Urothelium cell line (cell line): ENCODE data around the gene CD40LG.

Experiments
- DNase-seq: peaks from one replicate; pipeline ENCODE4 v3.0.0; 2011; ENCODE audit warnings: low spot score, mixed read lengths
- FAIRE-seq: peaks from 2 replicates; lab custom pipeline; 2011; peaks lifted over from hg19 to GRCh38; lab: Jason Lieb, UNC

Gene CD40LG

DNA sequence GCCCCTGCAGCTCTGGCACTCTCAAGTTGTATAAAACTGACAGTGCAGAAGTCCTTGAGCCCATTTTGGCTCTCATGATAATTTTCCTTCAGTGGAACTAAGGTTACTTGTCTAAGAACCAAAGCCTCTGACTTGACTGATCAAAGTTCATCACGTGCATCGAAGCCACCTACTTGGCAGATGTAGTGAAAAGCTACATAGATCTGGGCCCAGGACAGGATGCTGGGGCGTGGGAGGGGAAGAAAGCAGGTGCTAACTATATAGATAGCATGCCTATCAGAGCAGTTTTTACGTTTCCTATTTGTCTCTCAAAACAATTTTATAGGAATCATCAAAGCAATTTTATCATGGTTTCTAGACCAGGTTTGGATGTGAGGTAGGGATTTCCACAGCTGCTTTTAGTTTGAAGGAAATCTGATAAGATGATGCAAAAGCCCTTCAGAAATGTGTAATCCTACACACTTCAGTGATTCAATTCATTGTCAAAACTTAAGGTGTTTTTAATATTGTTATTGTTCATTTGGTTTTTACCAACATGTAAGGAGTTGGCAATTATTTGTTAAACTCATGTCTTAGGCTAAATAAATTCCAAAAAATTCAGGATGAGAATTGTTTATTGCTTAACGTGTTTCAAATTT is 1.2 kb upstream of the CD40LG start:
- no peak for FAIRE-seq
- DNase-seq: no peak

DNA sequence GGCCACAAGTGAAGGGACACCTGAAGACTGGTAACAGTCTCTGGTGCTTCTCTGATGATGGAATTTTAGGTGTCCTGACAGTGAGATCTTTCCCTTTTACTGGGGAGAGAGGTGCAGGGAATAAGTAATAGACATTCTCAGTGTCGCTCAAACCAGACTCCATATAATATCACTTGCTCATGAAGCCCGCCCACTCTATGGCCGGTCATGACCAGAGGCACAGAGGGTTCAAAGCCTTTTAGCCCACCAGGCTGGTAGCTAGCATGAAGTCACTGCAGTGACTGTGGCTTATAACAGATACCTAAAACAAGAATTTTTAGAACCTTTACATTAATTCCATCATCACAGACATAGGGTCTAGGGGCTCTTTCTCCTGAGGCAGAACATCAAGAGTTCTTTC is 2.9 kb downstream of the CD40LG start:
- FAIRE-seq (no peak), DNase-seq (no peak)

DNA sequence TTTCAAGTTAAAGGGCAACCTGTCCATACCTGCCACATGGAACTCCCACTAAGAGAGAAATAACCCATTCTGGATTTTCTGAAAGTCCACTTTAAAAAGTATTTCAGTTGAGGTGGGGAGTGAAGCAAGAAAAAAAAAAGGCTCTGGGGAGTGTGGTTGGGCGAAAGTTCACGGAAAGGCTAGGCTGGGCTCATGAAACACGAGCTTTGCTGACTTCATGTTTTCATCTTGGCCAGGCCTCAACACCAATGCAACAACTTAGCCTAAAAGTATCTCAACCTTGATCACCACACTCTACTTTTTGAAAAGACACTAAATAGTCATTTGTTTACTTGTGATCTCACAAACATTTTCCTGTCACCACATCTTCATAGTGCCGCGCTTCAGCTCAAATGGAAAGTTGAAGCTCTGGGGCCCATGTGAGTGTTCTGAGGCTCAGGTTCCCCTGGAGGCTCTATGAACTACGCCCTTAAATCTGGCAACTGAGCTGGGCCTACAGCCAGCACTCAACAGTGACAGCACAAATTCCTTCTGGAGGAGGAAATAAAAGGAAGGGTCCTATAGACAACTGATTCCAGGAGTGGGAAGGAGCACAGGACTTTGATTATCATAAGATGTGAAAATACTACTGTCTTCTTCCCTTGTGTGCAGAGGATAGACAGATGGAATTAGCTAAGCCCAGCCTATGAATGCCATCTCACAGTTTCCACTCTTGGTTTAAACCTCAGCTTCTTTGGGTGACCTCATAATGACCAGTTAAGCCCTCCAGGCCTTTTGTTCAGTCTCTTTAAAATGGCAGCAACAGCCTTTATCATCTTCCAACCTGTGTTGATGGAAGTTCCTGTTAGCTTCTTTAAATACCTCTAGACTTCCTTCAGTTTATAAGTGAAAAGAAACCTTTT is 5.1 kb downstream of the CD40LG start:
- DNase-seq (no peak), FAIRE-seq (no peak)

DNA sequence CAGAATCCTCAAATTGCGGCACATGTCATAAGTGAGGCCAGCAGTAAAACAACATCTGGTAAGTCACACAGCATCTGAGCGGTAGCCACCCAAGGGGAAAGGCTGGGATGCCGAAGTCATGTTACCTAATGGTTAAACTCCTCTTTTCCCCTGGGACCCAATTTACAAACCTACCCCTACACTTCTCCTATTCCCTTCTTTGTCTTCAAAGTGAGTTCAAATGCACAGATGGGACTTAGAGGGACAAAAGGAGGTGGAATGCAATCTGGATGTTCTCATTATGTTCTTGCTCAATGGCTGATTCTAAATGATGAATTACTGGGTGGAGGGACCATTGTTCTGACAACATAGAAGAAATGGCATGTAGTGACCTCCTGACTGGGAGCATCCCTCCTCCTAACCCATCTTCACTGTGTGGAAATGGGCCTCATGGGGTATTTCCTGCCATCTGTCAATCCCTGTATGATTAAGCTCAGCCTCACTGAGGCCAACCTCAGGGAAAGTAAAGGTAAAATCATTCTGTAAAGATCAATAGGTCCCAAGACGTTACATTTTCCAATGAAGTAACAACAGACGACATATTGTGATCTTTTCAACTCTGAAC is 8.5 kb downstream of the CD40LG start:
- FAIRE-seq (no peak), DNase-seq (no peak)

DNA sequence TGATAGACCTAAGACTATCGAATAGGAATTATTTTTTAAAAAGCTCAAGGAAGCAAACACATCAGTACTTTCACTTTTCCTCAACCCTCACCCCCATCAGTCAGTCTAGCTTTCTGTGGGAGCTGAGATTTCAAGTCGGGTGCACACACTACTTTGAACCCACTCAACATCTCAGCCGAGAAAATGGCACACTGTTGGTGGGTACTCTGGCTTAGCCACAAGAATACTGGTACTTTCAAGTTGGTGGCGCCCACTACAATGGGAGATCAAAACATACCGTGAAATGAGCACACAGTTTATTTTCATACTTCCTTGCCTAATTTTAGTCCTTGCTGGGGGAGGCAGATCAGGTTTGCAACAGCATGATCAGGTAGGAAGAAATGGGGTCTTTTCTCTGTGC is 10.2 kb downstream of the CD40LG start:
- no peak for FAIRE-seq
- DNase-seq: no peak

DNA sequence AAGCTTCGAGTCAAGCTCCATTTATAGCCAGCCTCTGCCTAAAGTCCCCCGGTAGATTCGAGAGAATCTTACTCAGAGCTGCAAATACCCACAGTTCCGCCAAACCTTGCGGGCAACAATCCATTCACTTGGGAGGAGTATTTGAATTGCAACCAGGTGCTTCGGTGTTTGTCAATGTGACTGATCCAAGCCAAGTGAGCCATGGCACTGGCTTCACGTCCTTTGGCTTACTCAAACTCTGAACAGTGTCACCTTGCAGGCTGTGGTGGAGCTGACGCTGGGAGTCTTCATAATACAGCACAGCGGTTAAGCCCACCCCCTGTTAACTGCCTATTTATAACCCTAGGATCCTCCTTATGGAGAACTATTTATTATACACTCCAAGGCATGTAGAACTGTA is 11.2 kb downstream of the CD40LG start:
- DNase-seq: no peak
- FAIRE-seq: no peak

DNA sequence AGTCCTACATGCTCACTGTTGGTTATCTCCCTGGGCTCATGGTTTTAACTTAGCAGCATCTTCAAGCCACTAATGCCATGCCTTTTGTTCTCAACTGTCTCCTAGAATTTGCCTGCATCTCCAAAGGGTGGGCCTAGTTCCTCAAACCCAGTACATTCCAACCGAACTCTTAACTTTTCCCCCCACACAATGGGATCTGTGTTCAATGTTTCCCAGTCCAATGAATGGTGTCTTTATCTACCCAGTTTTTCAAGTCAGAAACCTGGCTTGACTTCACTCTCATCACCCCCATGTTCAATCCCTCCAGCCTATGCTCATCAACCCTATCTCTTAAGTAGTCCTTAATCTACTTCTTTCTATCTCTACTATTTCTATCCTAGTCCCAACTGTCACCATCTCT is 12.9 kb downstream of the CD40LG start:
- no peak for FAIRE-seq

DNA sequence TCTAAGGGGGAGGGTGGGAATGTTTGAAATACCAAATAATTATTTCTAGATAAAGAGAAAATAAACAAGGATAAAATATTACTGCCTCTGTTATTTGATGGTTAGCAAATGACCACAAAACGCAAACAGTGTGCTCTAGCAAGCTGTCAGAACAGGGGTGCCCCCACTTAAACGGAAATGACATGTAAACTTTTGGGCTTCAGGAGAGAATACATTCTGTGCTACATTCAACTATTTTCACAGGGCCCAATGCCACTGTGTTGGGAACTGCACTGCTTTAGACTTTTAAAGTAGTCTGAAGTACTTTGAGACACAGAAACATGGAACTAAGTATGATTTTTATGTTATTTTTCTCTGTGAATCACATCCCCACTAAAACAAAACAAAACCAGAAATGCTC is 14.1 kb downstream of the CD40LG start:
- DNase-seq: no peak
- FAIRE-seq: no peak

More for the DNA sequence above, 12.9 kb downstream of the CD40LG start:
- no peak for DNase-seq

DNA sequence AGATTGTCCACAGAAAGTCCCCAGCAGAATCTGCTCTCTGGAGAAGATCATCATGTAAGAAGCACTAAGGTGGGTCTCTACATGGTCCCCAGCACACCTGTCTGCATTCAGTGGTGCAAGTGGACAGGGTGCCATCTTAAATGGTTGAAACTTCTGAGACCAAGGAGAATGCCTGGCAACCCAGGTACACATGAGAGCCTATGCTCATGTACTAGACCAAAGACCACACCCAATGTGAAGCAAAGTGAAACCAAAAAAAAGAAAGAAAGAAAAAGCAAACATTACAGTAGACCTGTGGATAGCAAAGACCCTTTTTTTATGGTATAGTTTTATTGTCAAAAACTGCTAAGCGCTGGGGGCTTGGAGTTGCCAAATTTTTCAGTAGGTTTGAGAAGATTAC is 15.0 kb downstream of the CD40LG start:
- DNase-seq: no peak
- no peak for FAIRE-seq

DNA sequence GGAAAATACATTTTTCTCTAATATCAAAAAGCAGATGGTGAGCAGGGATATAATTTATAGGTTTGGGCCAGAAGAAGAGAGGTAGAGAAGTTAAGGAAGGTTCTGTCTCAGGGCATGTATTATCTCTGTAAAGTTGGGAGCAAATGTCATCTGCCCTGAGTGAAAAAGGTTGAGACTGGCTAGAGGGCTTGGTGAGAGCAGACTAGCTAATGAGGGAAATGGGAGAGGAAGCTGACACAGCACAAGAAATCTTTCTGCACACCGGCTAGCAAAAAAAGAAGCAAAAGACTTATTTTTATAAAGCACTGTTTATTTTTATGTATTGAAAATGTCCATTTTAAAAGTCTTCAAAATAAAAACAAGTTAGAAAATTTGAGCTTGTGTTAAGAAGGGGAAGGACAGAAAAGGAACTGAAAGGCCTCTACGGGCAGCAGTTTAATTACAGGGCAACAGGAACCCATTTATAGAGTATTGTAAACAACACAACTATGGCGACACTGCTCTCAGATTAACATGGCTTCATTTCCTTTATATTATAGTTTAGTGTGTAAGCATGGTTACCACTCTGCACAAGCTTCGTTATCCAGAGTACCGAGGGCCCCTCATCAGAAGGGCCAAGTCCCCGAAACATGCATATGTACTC is 17.4 kb downstream of the CD40LG start:
- no peak for FAIRE-seq
- no peak for DNase-seq

DNA sequence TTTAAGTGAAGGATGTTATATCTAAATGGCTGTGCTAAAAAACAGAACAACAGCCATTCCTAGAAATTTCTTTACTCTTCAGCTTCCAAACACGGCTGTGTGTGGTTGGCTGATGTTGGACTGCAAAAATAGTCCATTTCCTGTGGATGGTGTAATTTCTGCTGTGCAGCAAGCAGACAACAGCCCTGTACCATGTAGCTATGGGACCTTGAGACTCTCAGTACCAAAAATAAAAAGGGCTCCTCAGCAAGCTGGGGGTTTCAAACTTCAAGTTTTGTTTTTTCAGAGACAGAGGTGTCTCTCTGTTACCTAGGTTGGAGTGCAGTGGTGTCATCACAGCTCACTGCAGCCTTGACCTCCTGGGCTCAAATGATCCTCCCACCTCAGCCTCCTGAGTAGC is 18.1 kb downstream of the CD40LG start:
- DNase-seq: no peak
- FAIRE-seq: no peak

DNA sequence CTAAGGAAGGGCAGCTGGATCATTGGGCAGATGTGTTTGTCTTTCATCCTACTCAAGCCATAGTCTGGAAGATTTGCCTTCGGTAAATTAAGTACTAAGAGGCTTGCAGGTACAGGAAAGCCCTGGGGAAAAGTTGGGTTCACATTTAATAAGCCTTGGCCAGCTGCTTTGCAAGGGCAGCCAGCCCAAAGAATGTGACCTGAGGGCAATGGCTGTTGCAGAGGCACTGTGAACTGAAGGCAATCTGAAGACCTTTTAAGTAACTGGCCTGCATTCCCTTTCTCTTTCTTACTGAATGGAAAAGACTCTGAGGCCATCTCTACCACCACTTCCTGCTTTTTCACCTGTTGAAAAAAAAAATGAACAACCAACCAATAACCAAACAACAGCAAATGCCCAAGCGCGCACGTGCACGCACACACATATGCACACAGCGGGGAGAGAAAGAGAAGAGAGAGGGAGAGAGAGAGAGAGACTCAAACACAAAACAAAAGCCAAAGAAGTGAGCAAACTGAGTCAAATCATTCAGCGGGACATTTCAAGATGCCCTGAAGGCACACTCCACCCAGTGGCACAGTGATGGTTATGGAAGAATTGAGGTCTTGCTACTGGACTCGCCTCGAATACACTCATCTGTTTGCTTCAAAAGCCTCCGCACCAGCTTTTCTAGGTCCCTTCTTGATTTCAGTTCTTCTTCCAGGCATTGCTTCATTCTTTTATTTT is 19.6 kb downstream of the CD40LG start:
- DNase-seq: no peak

DNA sequence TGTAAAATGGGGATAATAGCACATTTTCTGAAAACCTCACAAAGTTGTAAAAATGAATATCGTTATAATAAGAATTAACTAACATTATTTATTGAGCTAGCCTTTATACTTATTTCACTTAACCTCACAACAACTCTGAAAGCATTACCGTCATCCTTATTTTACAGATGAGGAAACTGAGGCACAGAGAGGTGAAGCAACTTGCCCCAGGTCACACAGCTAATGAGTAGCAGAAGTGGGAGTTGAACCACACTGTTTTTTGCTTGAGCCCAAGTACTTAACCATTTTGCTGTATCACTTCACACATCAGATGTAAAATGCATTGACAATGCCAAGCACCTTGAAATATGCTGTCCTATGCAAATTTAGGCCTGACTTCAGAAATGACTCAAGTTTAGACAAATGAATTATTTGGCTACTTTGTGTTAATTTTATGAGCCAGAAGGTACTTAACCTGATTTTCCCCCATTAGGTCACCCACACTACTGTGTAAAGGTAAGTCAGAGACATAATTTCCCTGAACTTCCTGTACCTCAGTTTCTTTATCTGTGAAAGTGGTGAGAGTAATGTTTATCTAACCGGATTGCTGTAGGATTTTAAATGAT is 23.1 kb downstream of the CD40LG start:
- DNase-seq (no peak), FAIRE-seq (no peak)

More for the DNA sequence above, 19.6 kb downstream of the CD40LG start:
- no peak for FAIRE-seq

DNA sequence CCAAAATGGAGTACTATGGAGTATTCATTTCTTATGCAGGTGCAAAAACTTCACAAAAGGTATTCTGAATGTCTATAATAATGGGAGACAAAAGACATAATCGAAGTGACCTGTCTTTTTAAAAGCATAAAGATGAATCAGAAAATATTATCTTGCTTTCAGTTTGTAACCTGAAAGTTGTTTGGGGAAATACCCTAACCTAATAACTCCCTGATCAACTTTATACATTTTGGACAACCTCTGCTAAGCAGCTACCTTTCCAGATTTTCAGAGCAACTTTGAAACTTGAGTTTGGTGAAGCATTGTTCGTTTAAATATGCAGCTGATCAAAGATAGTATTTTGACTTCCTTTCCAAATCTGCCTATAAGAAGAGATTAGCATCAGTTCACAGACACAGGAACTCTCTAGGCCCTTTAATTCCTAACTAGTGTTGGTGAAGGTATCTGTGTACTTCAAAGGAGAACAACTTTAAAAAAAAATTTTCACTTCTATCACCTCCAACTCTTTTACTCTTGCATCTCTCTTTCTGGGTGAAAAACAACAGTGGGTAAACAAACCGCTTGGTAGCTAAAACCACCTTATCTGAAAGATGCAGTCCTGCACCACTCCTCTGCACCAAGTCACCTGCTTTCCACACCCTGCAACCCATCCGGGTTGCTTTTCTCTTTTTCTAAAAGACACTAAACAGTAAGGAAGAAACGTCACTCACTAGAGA is 26.5 kb downstream of the CD40LG start:
- DNase-seq (no peak), FAIRE-seq (no peak)

DNA sequence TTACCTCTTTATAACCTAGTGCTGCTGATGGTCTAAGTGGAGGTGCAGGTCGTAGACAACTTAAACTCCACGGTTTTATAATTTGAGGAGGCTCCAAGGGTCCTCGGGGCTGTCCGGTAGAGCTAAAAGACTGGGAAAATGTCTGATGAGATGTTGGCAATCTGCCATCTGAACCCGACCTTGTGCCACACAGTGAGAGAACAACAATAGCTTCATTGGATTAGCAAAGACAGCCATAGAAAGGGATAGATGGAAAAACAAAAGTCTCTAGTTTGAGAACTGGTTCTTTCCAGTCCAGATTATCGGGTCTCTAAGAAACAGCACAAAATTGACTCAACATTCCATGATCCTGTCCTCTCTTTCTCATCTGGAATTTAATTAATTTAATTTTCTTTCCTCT is 31.6 kb downstream of the CD40LG start:
- no peak for FAIRE-seq
- DNase-seq: no peak

DNA sequence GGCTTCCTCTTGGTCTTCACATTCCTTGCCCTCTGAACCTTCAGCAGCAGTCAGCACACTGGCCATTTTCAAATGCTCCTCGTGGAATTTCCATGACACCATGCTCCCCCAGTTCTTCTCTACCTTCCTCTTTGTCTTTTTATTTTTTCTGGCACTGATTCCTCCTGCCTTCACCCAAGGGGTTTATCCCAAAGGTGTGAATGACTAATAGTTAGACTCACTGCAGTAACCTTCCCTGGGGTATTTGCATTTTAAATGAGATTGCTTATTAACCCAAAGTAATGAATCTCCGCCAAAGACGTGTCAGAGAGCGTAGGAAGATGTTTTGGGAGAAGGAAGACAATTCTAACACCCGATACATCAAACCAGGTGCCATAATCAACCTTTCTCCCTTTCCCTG is 36.2 kb downstream of the CD40LG start:
- FAIRE-seq: no peak
- DNase-seq: no peak

DNA sequence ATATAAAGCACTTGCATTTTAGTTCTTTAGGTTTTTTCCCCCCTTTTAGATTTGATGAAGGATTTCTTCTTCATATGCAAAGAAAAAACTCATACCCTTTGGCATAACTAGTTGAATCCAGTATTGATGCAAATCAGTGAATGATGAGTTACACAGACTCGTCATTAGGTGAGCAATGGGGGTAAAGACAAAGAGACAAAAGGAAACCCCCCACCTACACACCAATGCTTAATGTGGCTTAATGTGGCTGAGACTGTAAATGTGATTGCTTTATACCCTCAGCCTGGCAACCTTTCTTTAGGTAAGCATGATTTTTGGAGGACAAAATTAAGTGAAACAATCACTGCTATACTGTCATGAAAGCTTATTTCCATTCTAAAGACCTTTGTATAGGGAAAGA is 39.5 kb downstream of the CD40LG start:
- FAIRE-seq (no peak), DNase-seq (no peak)

DNA sequence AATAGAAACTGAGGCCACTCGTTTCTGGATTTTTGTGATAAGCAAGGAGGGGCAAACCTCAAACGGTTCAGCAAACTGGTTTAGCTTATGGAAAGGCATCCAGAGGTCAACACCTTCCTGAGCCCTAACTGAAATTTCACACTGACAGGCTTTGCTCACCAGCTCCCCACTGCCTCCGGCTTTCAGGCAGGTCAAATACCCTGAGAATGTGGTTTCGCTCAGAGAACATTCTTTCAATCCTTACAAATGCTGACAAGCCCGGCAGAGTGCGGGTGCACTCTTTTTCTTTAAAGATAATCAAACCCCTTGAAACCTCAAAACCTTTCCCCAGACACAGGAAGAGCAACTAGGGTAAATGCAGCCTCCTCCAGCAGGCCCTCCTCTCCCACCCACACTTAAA is 41.5 kb downstream of the CD40LG start:
- FAIRE-seq (no peak), DNase-seq (no peak)

DNA sequence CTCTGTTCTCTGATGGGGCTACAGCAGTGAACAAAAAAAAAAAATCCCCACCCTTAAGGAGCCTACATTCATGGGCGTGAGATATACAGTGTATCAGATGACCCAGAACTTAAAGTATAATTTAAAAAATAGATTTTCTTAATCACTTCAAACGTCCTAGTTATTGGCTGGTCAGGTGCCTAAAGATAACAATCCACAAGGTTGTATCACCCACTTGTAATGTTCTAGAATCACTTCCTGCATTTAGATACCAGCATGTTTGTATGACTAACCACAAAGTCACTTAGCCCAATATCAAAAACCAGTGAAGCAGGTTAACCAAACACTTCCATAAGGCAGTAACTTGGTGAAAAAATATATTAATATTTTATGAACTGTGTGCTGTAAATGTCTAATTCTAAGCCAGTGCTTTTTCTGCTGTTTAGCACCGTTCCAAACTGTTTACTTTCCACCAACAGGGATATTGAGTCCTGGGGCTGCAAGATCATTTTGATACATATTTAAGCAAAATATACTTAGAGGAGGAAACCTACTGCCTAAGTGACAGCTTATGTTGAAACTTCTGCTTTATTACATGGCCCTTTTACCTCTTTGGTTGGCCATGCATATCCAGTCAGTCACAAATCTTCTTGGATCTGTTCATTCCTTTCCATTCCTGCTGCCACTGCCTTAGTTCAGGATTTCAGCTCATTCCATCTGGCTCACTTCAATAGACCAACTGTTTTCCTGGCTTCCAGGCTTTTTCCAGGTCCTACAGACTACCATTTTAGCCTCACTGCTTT is 43.3 kb downstream of the CD40LG start:
- FAIRE-seq (no peak), DNase-seq (no peak)
